Naive B cell (primary cell): ENCODE data around the gene CASP8AP2. TPM values are rescaled to one million over a fixed set of nuclear protein-coding genes. Genes with fewer than 3 reads are reported as not detected.
"Not testable (repeated sequence)": the region's sequence is repeated elsewhere in the genome, so short reads cannot be mapped to it uniquely, and the experiment has no call there.

Experiments used
- ATAC-seq, 2 donors: fragments of 150-1000 bp; cut with Tn5 transposase; 2 replicates each; pipeline ENCODE4 v1.10.0; 2021; ENCODE audit warnings: low read depth in 2 of 2, mild to moderate bottlenecking in 2 of 2, moderate library complexity in 2 of 2
- DNase-seq: peaks from one replicate; pipeline ENCODE4 v3.0.0; 2022
- H3K27ac Mint-ChIP-seq, 6 donors: one replicate each; pipeline ENCODE4 v1.8.0; 2020 to 2022; ENCODE audit warnings: mild to moderate bottlenecking in 6 of 6, mixed read lengths in 6 of 6, moderate library complexity in 5 of 6, inconsistent platforms in 2 of 6
- H3K27me3 Mint-ChIP-seq, 3 donors: one replicate each; pipeline ENCODE4 v1.8.0; 2021 to 2022; ENCODE audit warnings: mixed read lengths in 3 of 3, mild to moderate bottlenecking in 1 of 3
- H3K36me3 Mint-ChIP-seq, 2 donors: one replicate each; pipeline ENCODE4 v1.8.0; 2020 to 2022; ENCODE audit warnings: mixed read lengths in 2 of 2, inconsistent platforms in 1 of 2, mild to moderate bottlenecking in 1 of 2
- H3K4me1 Mint-ChIP-seq, 3 donors: one replicate each; pipeline ENCODE4 v1.8.0; 2020 to 2022; ENCODE audit warnings: mixed read lengths in 3 of 3, inconsistent platforms in 1 of 3, mild to moderate bottlenecking in 1 of 3, moderate library complexity in 1 of 3
- H3K4me3 Mint-ChIP-seq, 8 donors: one replicate each; pipeline ENCODE4 v1.8.0; 2020 to 2022; ENCODE audit warnings: mild to moderate bottlenecking in 8 of 8, mixed read lengths in 8 of 8, moderate library complexity in 8 of 8, inconsistent platforms in 2 of 8
- H3K9me3 Mint-ChIP-seq, 7 donors: one replicate each; pipeline ENCODE4 v1.8.0; 2020 to 2022; ENCODE audit warnings: mixed read lengths in 7 of 7, mild to moderate bottlenecking in 5 of 7, inconsistent platforms in 2 of 7, moderate library complexity in 1 of 7
- polyA plus RNA-seq, 6 donors: library from polyadenylated mRNA; unstranded; fragments of 300-500 nt; fragmentation: Illumina TruSeq; gene quantifications; one replicate each; pipeline ENCODE4 v1.2.3, GENCODE V29; 2021; ENCODE audit warnings: low read depth in 6 of 6

CASP8AP2 gene
- polyA plus RNA-seq, 6 donors from 2014 or later: 19.9 to 45.5 (median 33.2) TPM

GRCh38 chr6:89799096-89799495, 30.6 kb upstream of the CASP8AP2 start:
- Mint-ChIP-seq H3K27ac (peak overlapping the region in 1 of 6 donors; percentile 37), H3K27me3 (no peaks in the 10 kb centered on the region), H3K4me1 (peaks cover 17 to 24% (median 21%) of the 10 kb centered on the region in 3 donors), H3K4me3 (no peak overlapping the region), H3K9me3 (no peaks in the 10 kb centered on the region), H3K36me3 (peaks cover 5 to 8% of the 10 kb centered on the region in 2 donors)
- no peak for DNase-seq
- ATAC-seq: no peak

- Mint-ChIP-seq H3K27ac (peak overlapping the region in 3 of 6 donors; percentile 13 to 72 (median 42)), H3K36me3 (peaks cover 5 to 8% of the 10 kb centered on the region in 2 donors), H3K4me3 (no peak overlapping the region), H3K27me3 (no peaks in the 10 kb centered on the region), H3K4me1 (peaks cover 11 to 18% (median 15%) of the 10 kb centered on the region in 3 donors), H3K9me3 (no peaks in the 10 kb centered on the region)
- DNase-seq: no peak
- no peak for ATAC-seq
Measured at GRCh38 chr6:89799756-89800155, 29.9 kb upstream of the CASP8AP2 start.

GRCh38 chr6:89803271-89803670, 26.4 kb upstream of the CASP8AP2 start:
- H3K9me3 Mint-ChIP-seq: no peaks in the 10 kb centered on the region
- DNase-seq (no peak), ATAC-seq (no peak)
- peaks cover 8 to 19% (median 9%) of the 10 kb centered on the region in 3 donors for H3K4me1 Mint-ChIP-seq
- H3K27me3 Mint-ChIP-seq: no peaks in the 10 kb centered on the region
- peak overlapping the region in 2 of 6 donors; percentile 27 to 47 for H3K27ac Mint-ChIP-seq
- H3K36me3 Mint-ChIP-seq: peaks cover 0 to 5% of the 10 kb centered on the region in 2 donors
- no peak overlapping the region for H3K4me3 Mint-ChIP-seq

GRCh38 chr6:89805814-89806371, 23.8 kb upstream of the CASP8AP2 start:
- Mint-ChIP-seq H3K4me1 (peaks cover 7 to 12% (median 9%) of the 10 kb centered on the region in 3 donors), H3K4me3 (no peak overlapping the region), H3K36me3 (peaks cover 0 to 5% of the 10 kb centered on the region in 2 donors), H3K27me3 (no peaks in the 10 kb centered on the region), H3K9me3 (no peaks in the 10 kb centered on the region), H3K27ac (peak overlapping the region in 2 of 6 donors; percentile 60 to 70)
- ATAC-seq (no peak), DNase-seq (no peak)

GRCh38 chr6:89807581-89807980, 22.1 kb upstream of the CASP8AP2 start:
- H3K27ac Mint-ChIP-seq: no peak overlapping the region
- H3K36me3 Mint-ChIP-seq: peaks cover 0 to 5% of the 10 kb centered on the region in 2 donors
- no peak for ATAC-seq

GRCh38 chr6:89813422-89813821, 16.3 kb upstream of the CASP8AP2 start:
- DNase-seq, H3K4me3 Mint-ChIP-seq, ATAC-seq, H3K27ac Mint-ChIP-seq, H3K36me3 Mint-ChIP-seq, H3K9me3 Mint-ChIP-seq, H3K27me3 Mint-ChIP-seq: not testable (repeated sequence)
- H3K4me1 Mint-ChIP-seq: peaks cover 12 to 31% (median 21%) of the 10 kb centered on the region in 3 donors

More at GRCh38 chr6:89807581-89807980, 22.1 kb upstream of the CASP8AP2 start:
- Mint-ChIP-seq H3K9me3 (no peaks in the 10 kb centered on the region), H3K4me1 (peaks cover 7 to 12% (median 9%) of the 10 kb centered on the region in 3 donors), H3K27me3 (no peaks in the 10 kb centered on the region), H3K4me3 (no peak overlapping the region)
- DNase-seq: no peak

- Mint-ChIP-seq H3K27ac (peak overlapping the region in 3 of 6 donors; percentile 35 to 60 (median 56)), H3K4me3 (peak overlapping the region in 7 of 8 donors; percentile 3 to 100 (median 89)), H3K27me3 (no peaks in the 10 kb centered on the region), H3K4me1 (peaks cover 27 to 49% (median 35%) of the 10 kb centered on the region in 3 donors), H3K36me3 (peaks cover 5 to 8% of the 10 kb centered on the region in 2 donors), H3K9me3 (no peaks in the 10 kb centered on the region)
- DNase-seq (no peak), ATAC-seq (no peak)
Measured at GRCh38 chr6:89817481-89817880, 12.2 kb upstream of the CASP8AP2 start.

- Mint-ChIP-seq H3K27me3 (no peaks in the 10 kb centered on the region), H3K9me3 (no peaks in the 10 kb centered on the region), H3K4me1 (peaks cover 27 to 49% (median 34%) of the 10 kb centered on the region in 3 donors), H3K4me3 (peak overlapping the region; percentile 92 to 100 (median 98)), H3K36me3 (peaks cover 5 to 8% of the 10 kb centered on the region in 2 donors), H3K27ac (peak overlapping the region; percentile 95 to 98 (median 96))
- ATAC-seq (peak; percentile 35 to 47), DNase-seq (no peak)
Measured at GRCh38 chr6:89818977-89819335, 10.7 kb upstream of the CASP8AP2 start.

GRCh38 chr6:89819336-89820130, 10.1 kb upstream of the CASP8AP2 start, which contains the start of gene MDN1:
Gene MDN1, minus strand, starts transcription at chr6:89819794. Its CDS starts 187 bp downstream, at chr6:89819607.
- DNase-seq: peak; percentile 85
- H3K9me3 Mint-ChIP-seq: no peaks in the 10 kb centered on the region
- H3K27ac Mint-ChIP-seq: peak within 1 kb of the TSS; percentile 95 to 98 (median 96)
- peaks cover 5 to 8% of the 10 kb centered on the region in 2 donors for H3K36me3 Mint-ChIP-seq
- peaks cover 27 to 49% (median 29%) of the 10 kb centered on the region in 3 donors for H3K4me1 Mint-ChIP-seq
- peak within 1 kb of the TSS; percentile 92 to 100 (median 98) for H3K4me3 Mint-ChIP-seq
- no peaks in the 10 kb centered on the region for H3K27me3 Mint-ChIP-seq
- peak; percentile 92 to 93 for ATAC-seq

GRCh38 chr6:89826029-89826528, 3.6 kb upstream of the CASP8AP2 start:
- Mint-ChIP-seq H3K36me3 (no peaks in the 10 kb centered on the region), H3K27me3 (no peaks in the 10 kb centered on the region), H3K9me3 (no peaks in the 10 kb centered on the region), H3K27ac (no peak overlapping the region), H3K4me3 (peak overlapping the region in 3 of 8 donors; percentile 20 to 59 (median 33)), H3K4me1 (peaks cover 14 to 17% (median 16%) of the 10 kb centered on the region in 3 donors)
- DNase-seq (no peak), ATAC-seq (no peak)

GRCh38 chr6:89828475-89828987, 1.1 kb upstream of the CASP8AP2 start:
- not testable (repeated sequence) for DNase-seq, ATAC-seq, H3K27me3 Mint-ChIP-seq

GRCh38 chr6:89828988-89829471, 650 bp upstream of the CASP8AP2 start:
- DNase-seq (no peak), ATAC-seq (peak; percentile 27 to 32)
- Mint-ChIP-seq H3K36me3 (peaks cover 0 to 6% of the 10 kb centered on the region in 2 donors), H3K4me1 (peaks cover 20 to 43% (median 23%) of the 10 kb centered on the region in 3 donors), H3K9me3 (no peaks in the 10 kb centered on the region), H3K27ac (peak overlapping the region; percentile 86 to 98 (median 92)), H3K4me3 (peak overlapping the region; percentile 97 to 99 (median 98)), H3K27me3 (no peaks in the 10 kb centered on the region)

More at GRCh38 chr6:89828475-89828987, 1.1 kb upstream of the CASP8AP2 start:
- H3K36me3 Mint-ChIP-seq, H3K9me3 Mint-ChIP-seq: not testable (repeated sequence)
- Mint-ChIP-seq H3K27ac (peak overlapping the region; percentile 86 to 98 (median 92)), H3K4me1 (peaks cover 20 to 40% (median 23%) of the 10 kb centered on the region in 3 donors), H3K4me3 (peak overlapping the region; percentile 97 to 99 (median 98))
